SJCRH30 (cell line): ENCODE results near the gene ZFPM1. TPM values are rescaled to one million over a fixed set of nuclear protein-coding genes. Genes with fewer than 3 reads are reported as not detected.

Experiments used
- DNase-seq, 2 experiments: peaks; one replicate each; pipeline ENCODE4 v3.0.0-alpha.2; 2015 to 2020
- H3K27ac ChIP-seq: fragments of 250-450 bp; sonication (Bioruptor Pico); 2 replicates; pipeline ENCODE4 v1.5.1; 2020; ENCODE audit warnings: mild to moderate bottlenecking, moderate library complexity
- H3K27me3 ChIP-seq: fragments of 250-450 bp; sonication (Bioruptor Pico); 2 replicates; pipeline ENCODE4 v1.5.1; 2020; ENCODE audit warnings: mild to moderate bottlenecking, moderate library complexity
- H3K36me3 ChIP-seq: fragments of 250-450 bp; sonication (Bioruptor Pico); 2 replicates; pipeline ENCODE4 v1.5.1; 2020; ENCODE audit warnings: mild to moderate bottlenecking, moderate library complexity
- H3K4me1 ChIP-seq: fragments of 250-450 bp; sonication (Bioruptor Pico); 2 replicates; pipeline ENCODE4 v1.5.1; 2020; ENCODE audit warnings: mild to moderate bottlenecking, moderate library complexity
- H3K4me3 ChIP-seq: fragments of 250-450 bp; sonication (Bioruptor Pico); 2 replicates; pipeline ENCODE4 v1.5.1; 2020; ENCODE audit warnings: mild to moderate bottlenecking, moderate library complexity
- H3K9me3 ChIP-seq: fragments of 250-450 bp; sonication (Bioruptor Pico); replicated peaks from 2 replicates; pipeline ENCODE4 v1.5.1; 2020; ENCODE audit warnings: mild to moderate bottlenecking, moderate library complexity
- total RNA-seq: library from RNA; depleted of rRNA; stranded (reverse); fragments of >200 nt; shearing (Covaris generic); gene quantifications from 2 replicates; pipeline ENCODE4 v1.2.3, GENCODE V29; 2014

Gene ZFPM1
- total RNA-seq, 1 experiment from 2014 or later, result 0.85 TPM

GRCh38 chr16:88413631-88414030, 39.4 kb upstream of the ZFPM1 start:
- H3K9me3 ChIP-seq, result no peaks in the 10 kb centered on the region
- no peaks in the 10 kb centered on the region for H3K27me3 ChIP-seq
- no peaks in the 10 kb centered on the region for H3K4me1 ChIP-seq
- DNase-seq, result no peak
- no peak overlapping the region for H3K4me3 ChIP-seq
- H3K27ac ChIP-seq, result no peak overlapping the region
- H3K36me3 ChIP-seq, result no peaks in the 10 kb centered on the region

GRCh38 chr16:88414521-88415380, 38.3 kb upstream of the ZFPM1 start:
- DNase-seq, result no peak
- H3K36me3 ChIP-seq, result no peaks in the 10 kb centered on the region

GRCh38 chr16:88415381-88415705, 37.7 kb upstream of the ZFPM1 start:
- no peaks in the 10 kb centered on the region for H3K36me3 ChIP-seq
- H3K27ac ChIP-seq, result no peak overlapping the region
- no peak for DNase-seq
- no peak overlapping the region for H3K4me3 ChIP-seq
- no peaks in the 10 kb centered on the region for H3K27me3 ChIP-seq
- H3K4me1 ChIP-seq, result no peaks in the 10 kb centered on the region
- H3K9me3 ChIP-seq, result no peaks in the 10 kb centered on the region

More at GRCh38 chr16:88414521-88415380, 38.3 kb upstream of the ZFPM1 start:
- Histone ChIP-seq H3K4me1 (no peaks in the 10 kb centered on the region), H3K27ac (no peak overlapping the region), H3K27me3 (no peaks in the 10 kb centered on the region), H3K9me3 (no peaks in the 10 kb centered on the region), H3K4me3 (no peak overlapping the region)

GRCh38 chr16:88415713-88416323, 37.3 kb upstream of the ZFPM1 start:
- Histone ChIP-seq H3K4me1 (no peaks in the 10 kb centered on the region), H3K4me3 (no peak overlapping the region), H3K9me3 (no peaks in the 10 kb centered on the region), H3K36me3 (no peaks in the 10 kb centered on the region), H3K27ac (no peak overlapping the region), H3K27me3 (no peaks in the 10 kb centered on the region)
- no peak for DNase-seq

GRCh38 chr16:88416686-88417085, 36.4 kb upstream of the ZFPM1 start:
- H3K9me3 ChIP-seq, result no peaks in the 10 kb centered on the region
- no peaks in the 10 kb centered on the region for H3K27me3 ChIP-seq
- DNase-seq, result no peak
- no peaks in the 10 kb centered on the region for H3K36me3 ChIP-seq
- no peak overlapping the region for H3K27ac ChIP-seq
- H3K4me1 ChIP-seq, result no peaks in the 10 kb centered on the region
- H3K4me3 ChIP-seq, result no peak overlapping the region

- Histone ChIP-seq H3K36me3 (no peaks in the 10 kb centered on the region), H3K9me3 (no peaks in the 10 kb centered on the region), H3K4me1 (no peaks in the 10 kb centered on the region), H3K27ac (no peak overlapping the region), H3K27me3 (no peaks in the 10 kb centered on the region), H3K4me3 (no peak overlapping the region)
- no peak for DNase-seq
Observed at GRCh38 chr16:88417684-88418476, 35.2 kb upstream of the ZFPM1 start.

- Histone ChIP-seq H3K4me3 (no peak overlapping the region), H3K27me3 (no peaks in the 10 kb centered on the region), H3K27ac (no peak overlapping the region), H3K9me3 (no peaks in the 10 kb centered on the region), H3K36me3 (no peaks in the 10 kb centered on the region), H3K4me1 (no peaks in the 10 kb centered on the region)
- DNase-seq, result no peak
Observed at GRCh38 chr16:88418869-88419268, 34.2 kb upstream of the ZFPM1 start.

GRCh38 chr16:88419790-88420189, 33.3 kb upstream of the ZFPM1 start:
- H3K36me3 ChIP-seq, result no peaks in the 10 kb centered on the region
- no peaks in the 10 kb centered on the region for H3K9me3 ChIP-seq
- no peak for DNase-seq
- no peaks in the 10 kb centered on the region for H3K27me3 ChIP-seq
- H3K27ac ChIP-seq, result no peak overlapping the region
- no peak overlapping the region for H3K4me3 ChIP-seq
- no peaks in the 10 kb centered on the region for H3K4me1 ChIP-seq

GRCh38 chr16:88420496-88420895, 32.6 kb upstream of the ZFPM1 start:
- no peak for DNase-seq
- Histone ChIP-seq H3K27me3 (no peaks in the 10 kb centered on the region), H3K4me1 (no peaks in the 10 kb centered on the region), H3K9me3 (no peaks in the 10 kb centered on the region), H3K4me3 (no peak overlapping the region), H3K36me3 (no peaks in the 10 kb centered on the region), H3K27ac (no peak overlapping the region)

- H3K27me3 ChIP-seq, result no peaks in the 10 kb centered on the region
Observed at GRCh38 chr16:88421301-88421700, 31.8 kb upstream of the ZFPM1 start.

GRCh38 chr16:88421871-88422433, 31.1 kb upstream of the ZFPM1 start:
- no peak overlapping the region for H3K27ac ChIP-seq
- no peak overlapping the region for H3K4me3 ChIP-seq
- H3K9me3 ChIP-seq, result no peaks in the 10 kb centered on the region
- no peaks in the 10 kb centered on the region for H3K4me1 ChIP-seq
- no peaks in the 10 kb centered on the region for H3K36me3 ChIP-seq
- no peak for DNase-seq
- no peaks in the 10 kb centered on the region for H3K27me3 ChIP-seq

More at GRCh38 chr16:88421301-88421700, 31.8 kb upstream of the ZFPM1 start:
- Histone ChIP-seq H3K36me3 (no peaks in the 10 kb centered on the region), H3K27ac (no peak overlapping the region), H3K4me3 (no peak overlapping the region), H3K4me1 (no peaks in the 10 kb centered on the region), H3K9me3 (no peaks in the 10 kb centered on the region)
- no peak for DNase-seq

- H3K36me3 ChIP-seq, result no peaks in the 10 kb centered on the region
- H3K27ac ChIP-seq, result no peak overlapping the region
- H3K4me1 ChIP-seq, result no peaks in the 10 kb centered on the region
- H3K9me3 ChIP-seq, result no peaks in the 10 kb centered on the region
- DNase-seq, result no peak
- no peak overlapping the region for H3K4me3 ChIP-seq
- no peaks in the 10 kb centered on the region for H3K27me3 ChIP-seq
Observed at GRCh38 chr16:88422733-88423447, 30.2 kb upstream of the ZFPM1 start.

- Histone ChIP-seq H3K27ac (no peak overlapping the region), H3K4me3 (no peak overlapping the region), H3K4me1 (no peaks in the 10 kb centered on the region), H3K27me3 (no peaks in the 10 kb centered on the region), H3K36me3 (no peaks in the 10 kb centered on the region), H3K9me3 (no peaks in the 10 kb centered on the region)
- DNase-seq, result no peak
Observed at GRCh38 chr16:88423448-88423850, 29.6 kb upstream of the ZFPM1 start.

- no peak for DNase-seq
- Histone ChIP-seq H3K27ac (no peak overlapping the region), H3K9me3 (no peaks in the 10 kb centered on the region), H3K27me3 (no peaks in the 10 kb centered on the region), H3K4me3 (no peak overlapping the region), H3K36me3 (no peaks in the 10 kb centered on the region), H3K4me1 (no peaks in the 10 kb centered on the region)
Observed at GRCh38 chr16:88424587-88425235, 28.4 kb upstream of the ZFPM1 start.
